H9 (cell line): ENCODE results near the gene LARP6. TPM values are rescaled to one million over a fixed set of nuclear protein-coding genes. Genes with fewer than 3 reads are reported as not detected.

Source experiments
- DNase-seq: peaks from one replicate; pipeline ENCODE4 v3.0.0-alpha.2; 2017
- H2AFZ ChIP-seq: one replicate; pipeline ENCODE4 v1.6.1; 2013; ENCODE audit warnings: mild to moderate bottlenecking, low read length, control low read depth, moderate library complexity
- H2AK5ac ChIP-seq: 2 replicates; pipeline ENCODE4 v1.6.1; 2013; ENCODE audit warnings: low read length, control low read depth, mixed read lengths; ENCODE audit not compliant: insufficient read length
- H2BK120ac ChIP-seq: one replicate; pipeline ENCODE4 v1.6.1; 2013; ENCODE audit warnings: low read depth, mild to moderate bottlenecking, low read length, control low read depth, inconsistent platforms; ENCODE audit not compliant: poor library complexity, severe bottlenecking
- H2BK12ac ChIP-seq: 2 replicates; pipeline ENCODE4 v1.6.1; 2013; ENCODE audit warnings: low read length, control low read depth, mixed read lengths, low read depth; ENCODE audit not compliant: insufficient read length
- H2BK15ac ChIP-seq: 2 replicates; pipeline ENCODE4 v1.6.1; 2013; ENCODE audit warnings: low read depth, low read length, control low read depth
- H2BK20ac ChIP-seq: one replicate; pipeline ENCODE4 v1.6.1; 2013; ENCODE audit warnings: low read depth, mild to moderate bottlenecking, low read length, control low read depth, inconsistent platforms; ENCODE audit not compliant: poor library complexity, severe bottlenecking
- H2BK5ac ChIP-seq: 2 replicates; pipeline ENCODE4 v1.6.1; 2013; ENCODE audit warnings: low read length, control low read depth, mixed read lengths; ENCODE audit not compliant: insufficient read length
- H3K14ac ChIP-seq: 2 replicates; pipeline ENCODE4 v1.6.1; 2013; ENCODE audit warnings: low read length, control low read depth; ENCODE audit not compliant: insufficient read depth
- H3K18ac ChIP-seq: 2 replicates; pipeline ENCODE4 v1.6.1; 2013; ENCODE audit warnings: low read depth, mild to moderate bottlenecking, mixed read lengths, low read length, control low read depth; ENCODE audit not compliant: insufficient read length
- H3K23ac ChIP-seq: 2 replicates; pipeline ENCODE4 v1.6.1; 2013; ENCODE audit warnings: low read length, control low read depth, mixed read lengths, low read depth; ENCODE audit not compliant: insufficient read length
- H3K23me2 ChIP-seq: 2 replicates; pipeline ENCODE4 v1.6.1; 2013; ENCODE audit warnings: low read depth, mild to moderate bottlenecking, mixed read lengths, low read length, control low read depth; ENCODE audit not compliant: insufficient read length, poor library complexity, severe bottlenecking
- H3K27ac ChIP-seq: 2 replicates; pipeline ENCODE4 v1.5.1; 2013; ENCODE audit warnings: low read length, control low read depth, mixed read lengths, low read depth; ENCODE audit not compliant: insufficient read length
- H3K27me3 ChIP-seq: 2 replicates; pipeline ENCODE4 v1.6.1; 2013; ENCODE audit warnings: low read length, control low read depth, inconsistent platforms; ENCODE audit not compliant: insufficient read depth
- H3K4ac ChIP-seq: 2 replicates; pipeline ENCODE4 v1.6.1; 2013; ENCODE audit warnings: low read depth, mild to moderate bottlenecking, control low read depth, inconsistent platforms, low read length, moderate library complexity
- H3K4me1 ChIP-seq: 2 replicates; pipeline ENCODE4 v1.6.1; 2013; ENCODE audit warnings: low read length, control low read depth, inconsistent platforms; ENCODE audit not compliant: insufficient read depth
- H3K4me2 ChIP-seq: 2 replicates; pipeline ENCODE4 v1.6.1; 2013; ENCODE audit warnings: low read length, control low read depth, mixed read lengths; ENCODE audit not compliant: insufficient read length, insufficient read depth
- H3K56ac ChIP-seq: 2 replicates; pipeline ENCODE4 v1.6.1; 2013; ENCODE audit warnings: low read depth, mild to moderate bottlenecking, mixed read lengths, low read length, control low read depth; ENCODE audit not compliant: insufficient read length
- H3K79me1 ChIP-seq: 2 replicates; pipeline ENCODE4 v1.6.1; 2013; ENCODE audit warnings: low read depth, mild to moderate bottlenecking, moderate library complexity, low read length, control low read depth, inconsistent platforms; ENCODE audit not compliant: insufficient read depth, poor library complexity, severe bottlenecking
- H3K79me2 ChIP-seq: 2 replicates; pipeline ENCODE4 v1.6.1; 2013; ENCODE audit warnings: low read length, control low read depth, inconsistent platforms; ENCODE audit not compliant: insufficient read depth
- H3K9ac ChIP-seq: 2 replicates; pipeline ENCODE4 v1.6.1; 2013; ENCODE audit warnings: low read length, control low read depth, mixed read lengths; ENCODE audit not compliant: insufficient read length; ENCODE audit errors: extremely low read depth
- H3K9me3 ChIP-seq: one replicate; pipeline ENCODE4 v1.6.1; 2013; ENCODE audit warnings: low read depth, low read length, inconsistent platforms; ENCODE audit not compliant: control insufficient read depth
- H3T11ph ChIP-seq: one replicate; pipeline ENCODE4 v1.6.1; 2013; ENCODE audit warnings: mild to moderate bottlenecking, low read length, control low read depth, inconsistent platforms
- H4K20me1 ChIP-seq: one replicate; pipeline ENCODE4 v1.6.1; 2013; ENCODE audit not compliant: control insufficient read depth, insufficient read length, insufficient read depth
- H4K5ac ChIP-seq: 2 replicates; pipeline ENCODE4 v1.6.1; 2013; ENCODE audit warnings: low read depth, mild to moderate bottlenecking, mixed read lengths, low read length, control low read depth; ENCODE audit not compliant: insufficient read length
- H4K8ac ChIP-seq: replicated peaks from 2 replicates; pipeline ENCODE4 v1.6.1; 2013; ENCODE audit warnings: low read length, control low read depth, mixed read lengths, low read depth; ENCODE audit not compliant: insufficient read length
- H4K91ac ChIP-seq: 2 replicates; pipeline ENCODE4 v1.6.1; 2013; ENCODE audit warnings: low read depth, mild to moderate bottlenecking, moderate library complexity, mixed read lengths, low read length, control low read depth; ENCODE audit not compliant: insufficient read length
- H3K27ac Mint-ChIP-seq, 3 experiments: 2 replicates in 2 of 3; 3 replicates in 1 of 3; pipeline ENCODE4 v1.8.0; 2020 to 2021; ENCODE audit warnings: mixed read lengths in 3 of 3, mild to moderate bottlenecking in 1 of 3, moderate library complexity in 1 of 3
- H3K27me3 Mint-ChIP-seq: 2 replicates; pipeline ENCODE4 v1.8.0; 2021; ENCODE audit warnings: low read depth, mild to moderate bottlenecking, moderate library complexity, mixed read lengths
- H3K36me3 Mint-ChIP-seq, 3 experiments: 2 replicates in 2 of 3; 3 replicates in 1 of 3; pipeline ENCODE4 v1.8.0; 2020 to 2021; ENCODE audit warnings: low read depth in 3 of 3, mixed read lengths in 3 of 3; ENCODE audit not compliant: insufficient read depth in 1 of 3
- H3K4me1 Mint-ChIP-seq, 2 experiments: 2 replicates each; pipeline ENCODE4 v1.8.0; 2020; ENCODE audit warnings: mixed read lengths in 2 of 2
- H3K4me3 Mint-ChIP-seq, 2 experiments: 2 replicates in 1 of 2; 3 replicates in 1 of 2; pipeline ENCODE4 v1.8.0; 2020 to 2021; ENCODE audit warnings: mild to moderate bottlenecking in 2 of 2, mixed read lengths in 2 of 2, moderate library complexity in 1 of 2
- H3K9me3 Mint-ChIP-seq, 2 experiments: 2 replicates in 1 of 2; 3 replicates in 1 of 2; pipeline ENCODE4 v1.8.0; 2020; ENCODE audit warnings: mild to moderate bottlenecking in 2 of 2, mixed read lengths in 2 of 2, moderate library complexity in 1 of 2
- CTCF ChIP-seq: fragments of 200-600 bp; sonication (generic); conservative IDR thresholded peaks from 3 replicates; pipeline ENCODE4 v1.8.0; 2021; ENCODE audit warnings: antibody characterized with exemption, mild to moderate bottlenecking
- WGBS: extraction: QIAGEN DNeasy Blood & Tissue Kit; methylation state at CpG from one replicate; pipeline ENCODE4 v1.1.7; 2013; ENCODE audit warnings: missing lambda C conversion rate, low lambda C conversion rate, mixed read lengths; ENCODE audit not compliant: insufficient read length; ENCODE audit errors: extremely low coverage; 5-methylcytosine and 5-hydroxymethylcytosine counted together
- total RNA-seq: library from RNA; stranded (reverse); gene quantifications from 2 replicates; pipeline ENCODE4 v1.2.1, GENCODE V29; 2021

Gene LARP6
- total RNA-seq, 1 experiment from 2014 or later: 18.9 TPM

GRCh38 chr15:70827721-70828120, 26.2 kb downstream of the LARP6 start:
- Histone ChIP-seq H2BK20ac (no peak overlapping the region), H4K91ac (no peak overlapping the region), H2AFZ (no peak overlapping the region), H3K4me1 (no peaks in the 10 kb centered on the region), H2AK5ac (no peak overlapping the region), H3K14ac (no peak overlapping the region), H3K79me2 (no peaks in the 10 kb centered on the region), H3K23ac (no peak overlapping the region), H2BK5ac (no peak overlapping the region), H3K79me1 (no peaks in the 10 kb centered on the region), H3K4me2 (no peak overlapping the region), H3K27me3 (no peaks in the 10 kb centered on the region), H2BK120ac (no peak overlapping the region), H3K18ac (no peak overlapping the region), H3T11ph (no peak overlapping the region), H4K5ac (no peak overlapping the region), H4K20me1 (no peaks in the 10 kb centered on the region), H3K4ac (no peak overlapping the region), H4K8ac (no peak overlapping the region), H3K27ac (no peak overlapping the region), H2BK12ac (no peak overlapping the region), H3K23me2 (no peaks in the 10 kb centered on the region), H2BK15ac (no peak overlapping the region), H3K56ac (no peak overlapping the region), H3K9ac (no peak overlapping the region), H3K9me3 (no peaks in the 10 kb centered on the region)
- DNase-seq: no peak
- Mint-ChIP-seq H3K9me3 (no peaks in the 10 kb centered on the region), H3K36me3 (peaks cover 0 to 13% (median 13%) of the 10 kb centered on the region in 3 experiments; a peak in 5 of 7 replicates), H3K4me1 (peaks cover 7% of the 10 kb centered on the region in 2 experiments), H3K27me3 (no peaks in the 10 kb centered on the region), H3K27ac (no peak overlapping the region), H3K4me3 (no peak overlapping the region)
- WGBS: no CpG with 5 or more reads among the region's 6 CpGs
- TF ChIP-seq CTCF: no peak
